ENCODE results near the gene P3R3URF.

Gene P3R3URF

DNA sequence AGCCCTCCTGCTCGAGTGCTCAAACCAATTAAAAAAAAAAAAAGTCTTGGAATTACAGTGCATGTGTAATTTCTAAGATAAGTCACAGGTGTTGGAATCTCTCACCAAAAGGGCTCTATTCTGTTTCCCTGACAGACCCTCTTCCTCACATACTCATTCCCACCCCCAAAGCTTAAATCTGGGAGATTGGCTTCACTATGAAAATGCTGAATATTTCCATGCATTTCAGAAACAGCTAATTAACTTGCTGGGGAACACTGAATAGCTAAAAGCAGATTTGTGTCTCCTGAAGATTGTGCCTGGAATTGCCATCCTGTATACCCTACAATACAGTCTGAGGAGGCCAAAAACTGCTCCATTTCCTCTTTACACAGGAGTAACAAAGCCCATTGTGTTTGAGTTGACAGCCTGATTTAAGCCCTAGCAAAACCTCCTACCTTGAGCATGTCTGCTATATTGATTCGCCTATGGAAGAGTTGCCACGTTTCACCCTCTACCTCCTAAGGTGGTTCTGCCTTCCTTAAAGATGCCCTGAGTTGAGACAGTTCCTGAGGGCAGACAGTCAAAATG lies 42.4 kb downstream of the P3R3URF start:
- DNase-seq: no peak
- Histone ChIP-seq H2AK5ac (ENCODE audit: low read length) (no peak overlapping the region), H3K9me3 (ENCODE audit: insufficient read depth, low read depth, low read length) (no peaks in the 10 kb centered on the region), H4K12ac (ENCODE audit: low read depth, low read length) (no peak overlapping the region), H3K23ac (ENCODE audit: low read length) (no peak overlapping the region), H3K27me3 (ENCODE audit: insufficient read depth, low read length) (no peaks in the 10 kb centered on the region), H2AFZ (ENCODE audit: insufficient read depth, low read length, poor library complexity) (no peak overlapping the region), H3K4me3 (ENCODE audit: low read depth, low read length) (no peak overlapping the region), H3K14ac (ENCODE audit: low read length) (no peak overlapping the region), H3K27ac (ENCODE audit: low read depth, low read length) (peak overlapping the region; percentile 83), H3K4me1 (ENCODE audit: control insufficient read depth in 1 of 2, insufficient read depth in 2 of 2, low read length in 2 of 2) (peaks cover 0 to 4% of the 10 kb centered on the region in 2 experiments), H4K8ac (ENCODE audit: low read depth, low read length) (no peak overlapping the region), H3K9ac (ENCODE audit: low read length) (no peak overlapping the region), H2BK120ac (ENCODE audit: insufficient read depth, low read length, poor library complexity) (no peak overlapping the region), H2BK12ac (ENCODE audit: low read length) (no peak overlapping the region), H3K79me1 (ENCODE audit: low read length) (peaks cover 11% of the 10 kb centered on the region), H2BK5ac (ENCODE audit: low read depth, low read length, poor library complexity) (no peak overlapping the region), H3K36me3 (ENCODE audit: control insufficient read depth in 1 of 2, insufficient read depth in 2 of 2, low read length in 2 of 2) (no peaks in the 10 kb centered on the region), H3K18ac (ENCODE audit: low read length) (no peak overlapping the region), H3K4me2 (ENCODE audit: low read length) (peak overlapping the region; percentile 77), H3K79me2 (ENCODE audit: control insufficient read depth, insufficient read depth, low read length, poor library complexity) (peaks cover 3% of the 10 kb centered on the region), H4K91ac (ENCODE audit: low read depth, low read length) (peak overlapping the region; percentile 69), H3K4ac (ENCODE audit: low read depth, low read length) (no peak overlapping the region)
- WGBS (ENCODE audit: extremely low coverage, insufficient coverage, insufficient read length): no CpG with 5 or more reads among the region's 3 CpGs

DNA sequence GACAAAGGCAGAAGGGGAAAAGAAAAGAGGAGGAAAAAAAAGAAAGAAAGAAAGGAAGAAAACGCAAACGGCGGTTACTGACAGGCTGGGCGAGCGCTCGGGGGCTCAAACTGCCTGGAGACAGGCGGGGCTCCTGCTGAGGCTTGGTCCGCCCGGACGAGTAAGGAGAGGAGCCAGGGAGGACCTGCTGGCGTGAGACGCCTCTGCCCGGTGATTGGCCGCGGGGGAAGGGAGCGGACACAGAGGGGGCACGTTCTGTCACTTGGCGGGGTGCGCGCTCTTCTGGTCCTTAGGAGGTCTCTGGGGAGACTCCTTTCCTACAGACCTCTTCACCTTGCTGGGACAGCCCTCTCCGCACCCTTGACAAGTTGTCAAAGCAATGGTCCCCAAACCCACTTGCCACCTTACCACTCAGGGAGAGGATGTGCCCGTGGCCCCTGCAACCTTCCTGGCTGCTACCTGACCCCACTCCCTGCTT lies 43.1 kb downstream of the P3R3URF start:
- peak overlapping the region; percentile 81 for H4K8ac ChIP-seq (ENCODE audit: low read depth, low read length)
- H3K9me3 ChIP-seq (ENCODE audit: insufficient read depth, low read depth, low read length): no peaks in the 10 kb centered on the region
- no peak overlapping the region for H3K23ac ChIP-seq (ENCODE audit: low read length)
- H2BK120ac ChIP-seq (ENCODE audit: insufficient read depth, low read length, poor library complexity): peak overlapping the region; percentile 49
- H2BK12ac ChIP-seq (ENCODE audit: low read length): peak overlapping the region; percentile 0
- WGBS (ENCODE audit: extremely low coverage, insufficient coverage, insufficient read length): no CpG with 5 or more reads among the region's 22 CpGs
- peak overlapping the region; percentile 70 for H2BK5ac ChIP-seq (ENCODE audit: low read depth, low read length, poor library complexity)
- H4K12ac ChIP-seq (ENCODE audit: low read depth, low read length): peak overlapping the region; percentile 68
- H2AK5ac ChIP-seq (ENCODE audit: low read length): no peak overlapping the region
- no peak for DNase-seq
- H3K36me3 ChIP-seq (ENCODE audit: control insufficient read depth in 1 of 2, insufficient read depth in 2 of 2, low read length in 2 of 2): no peaks in the 10 kb centered on the region
- peak overlapping the region; percentile 6 for H3K4ac ChIP-seq (ENCODE audit: low read depth, low read length)
- peaks cover 3% of the 10 kb centered on the region for H3K79me2 ChIP-seq (ENCODE audit: control insufficient read depth, insufficient read depth, low read length, poor library complexity)
- H4K91ac ChIP-seq (ENCODE audit: low read depth, low read length): peak overlapping the region; percentile 69
- H3K4me3 ChIP-seq (ENCODE audit: low read depth, low read length): peak overlapping the region; percentile 74
- peak overlapping the region; percentile 77 for H3K4me2 ChIP-seq (ENCODE audit: low read length)
- peak overlapping the region; percentile 72 for H2AFZ ChIP-seq (ENCODE audit: insufficient read depth, low read length, poor library complexity)
- peak overlapping the region; percentile 18 for H3K14ac ChIP-seq (ENCODE audit: low read length)
- H3K27ac ChIP-seq (ENCODE audit: low read depth, low read length): peak overlapping the region; percentile 83
- peaks cover 0 to 4% of the 10 kb centered on the region in 2 experiments for H3K4me1 ChIP-seq (ENCODE audit: control insufficient read depth in 1 of 2, insufficient read depth in 2 of 2, low read length in 2 of 2)
- no peaks in the 10 kb centered on the region for H3K27me3 ChIP-seq (ENCODE audit: insufficient read depth, low read length)
- H3K18ac ChIP-seq (ENCODE audit: low read length): peak overlapping the region; percentile 58
- H3K9ac ChIP-seq (ENCODE audit: low read length): peak overlapping the region; percentile 20
- peaks cover 11% of the 10 kb centered on the region for H3K79me1 ChIP-seq (ENCODE audit: low read length)

DNA sequence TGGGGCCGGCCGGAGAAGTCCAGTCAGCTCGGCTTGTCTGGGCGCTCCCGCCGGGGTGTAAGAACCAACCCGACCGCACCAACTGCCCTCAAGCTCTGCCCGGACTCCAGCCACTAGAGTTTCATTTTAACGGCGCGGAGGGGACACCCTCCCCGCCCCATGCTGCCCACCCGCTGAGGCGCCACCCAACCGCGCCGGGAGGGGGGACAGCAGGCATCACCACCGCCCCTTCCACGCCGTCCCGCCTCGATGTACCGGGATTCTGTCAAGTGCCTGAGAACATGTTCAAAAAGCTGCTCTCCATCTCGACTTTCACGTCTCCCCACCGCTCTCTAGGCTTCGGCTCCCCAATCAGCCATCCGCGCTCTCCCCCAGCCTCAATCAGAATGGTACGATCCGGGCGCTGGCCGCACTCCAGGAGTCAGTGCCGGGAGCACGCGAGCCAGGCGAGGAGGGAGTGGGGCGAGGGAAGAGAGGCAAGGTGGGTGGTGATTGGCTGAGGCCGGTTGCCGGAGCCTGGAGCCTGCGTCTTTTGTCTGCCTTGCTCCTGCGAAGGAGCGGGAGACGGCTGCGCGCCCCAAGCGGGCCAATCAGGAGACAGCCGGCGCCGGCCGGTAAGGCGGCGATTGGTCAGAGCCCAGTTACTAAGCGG lies 43.6 kb downstream of the P3R3URF start, which contains the start of gene PIK3R3:
PIK3R3 (minus strand) TSS at position 101 of the 652 bp plus-strand sequence. CDS start 677 bp downstream, outside the sequence.
- no peak within 1 kb of the TSS for H2AK5ac ChIP-seq (ENCODE audit: low read length)
- H2BK5ac ChIP-seq (ENCODE audit: low read depth, low read length, poor library complexity): peak within 1 kb of the TSS; percentile 88
- peak within 1 kb of the TSS; percentile 62 for H3K14ac ChIP-seq (ENCODE audit: low read length)
- peak within 1 kb of the TSS; percentile 58 for H3K18ac ChIP-seq (ENCODE audit: low read length)
- H2AFZ ChIP-seq (ENCODE audit: insufficient read depth, low read length, poor library complexity): peak within 1 kb of the TSS; percentile 77
- WGBS (ENCODE audit: extremely low coverage, insufficient coverage, insufficient read length): no CpG with 5 or more reads among the region's 55 CpGs
- H3K4ac ChIP-seq (ENCODE audit: low read depth, low read length): peak within 1 kb of the TSS; percentile 24
- H4K12ac ChIP-seq (ENCODE audit: low read depth, low read length): peak within 1 kb of the TSS; percentile 68
- H3K36me3 ChIP-seq (ENCODE audit: control insufficient read depth in 1 of 2, insufficient read depth in 2 of 2, low read length in 2 of 2): no peaks in the 10 kb centered on the region
- H3K23ac ChIP-seq (ENCODE audit: low read length): no peak within 1 kb of the TSS
- H3K9me3 ChIP-seq (ENCODE audit: insufficient read depth, low read depth, low read length): no peaks in the 10 kb centered on the region
- peak within 1 kb of the TSS; percentile 81 for H4K8ac ChIP-seq (ENCODE audit: low read depth, low read length)
- H3K4me1 ChIP-seq (ENCODE audit: control insufficient read depth in 1 of 2, insufficient read depth in 2 of 2, low read length in 2 of 2): peaks cover 0 to 4% of the 10 kb centered on the region in 2 experiments
- H3K4me2 ChIP-seq (ENCODE audit: low read length): peak within 1 kb of the TSS; percentile 89
- peak within 1 kb of the TSS; percentile 95 for H3K27ac ChIP-seq (ENCODE audit: low read depth, low read length)
- peak within 1 kb of the TSS; percentile 42 for H2BK12ac ChIP-seq (ENCODE audit: low read length)
- H2BK120ac ChIP-seq (ENCODE audit: insufficient read depth, low read length, poor library complexity): peak within 1 kb of the TSS; percentile 82
- peak within 1 kb of the TSS; percentile 92 for H4K91ac ChIP-seq (ENCODE audit: low read depth, low read length)
- peaks cover 3% of the 10 kb centered on the region for H3K79me2 ChIP-seq (ENCODE audit: control insufficient read depth, insufficient read depth, low read length, poor library complexity)
- H3K9ac ChIP-seq (ENCODE audit: low read length): peak within 1 kb of the TSS; percentile 86
- peaks cover 11% of the 10 kb centered on the region for H3K79me1 ChIP-seq (ENCODE audit: low read length)
- DNase-seq: peak; percentile 99
- H3K27me3 ChIP-seq (ENCODE audit: insufficient read depth, low read length): no peaks in the 10 kb centered on the region
- peak within 1 kb of the TSS; percentile 74 for H3K4me3 ChIP-seq (ENCODE audit: low read depth, low read length)

DNA sequence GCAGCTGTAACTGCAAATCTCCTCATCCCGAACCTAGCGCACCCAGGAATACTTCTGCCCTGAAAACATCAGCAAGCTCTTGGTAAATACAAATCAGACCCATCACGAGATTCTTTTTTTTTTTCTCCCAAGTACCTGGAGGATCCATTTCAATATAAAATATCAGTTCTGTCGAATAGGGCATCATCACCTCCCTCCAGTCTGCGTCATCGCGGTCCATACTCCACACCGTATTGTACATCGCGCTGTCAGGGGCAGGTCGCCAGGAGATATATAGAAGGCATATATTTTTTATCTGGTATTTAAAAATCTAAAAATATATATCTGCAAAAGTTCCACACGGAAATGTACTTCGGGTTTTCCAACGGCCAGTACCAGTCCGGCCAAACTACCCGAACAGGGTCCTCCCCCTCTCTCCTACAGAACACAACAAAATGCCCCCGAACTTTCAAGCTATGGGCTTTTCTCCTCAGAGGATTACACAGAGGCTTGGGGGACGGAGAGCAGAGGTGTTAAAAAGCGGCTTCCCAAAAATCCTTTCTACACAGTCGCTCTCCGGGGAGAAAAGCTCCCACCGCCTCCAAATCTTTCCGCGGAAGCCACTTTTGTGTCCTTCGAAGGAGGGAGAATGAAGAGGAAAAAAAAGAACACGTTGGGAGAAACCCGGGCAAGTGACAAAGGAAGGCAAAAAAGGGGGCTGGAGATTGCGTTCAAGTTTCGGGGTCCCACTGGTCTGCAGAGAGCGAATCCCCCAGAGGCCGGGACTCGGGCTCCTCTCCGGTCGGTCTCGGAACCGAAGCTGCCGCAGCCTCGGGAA lies 44.4 kb downstream of the P3R3URF start:
- H3K23ac ChIP-seq (ENCODE audit: low read length): no peak overlapping the region
- no peaks in the 10 kb centered on the region for H3K9me3 ChIP-seq (ENCODE audit: insufficient read depth, low read depth, low read length)
- peak overlapping the region; percentile 79 for H3K27ac ChIP-seq (ENCODE audit: low read depth, low read length)
- H4K8ac ChIP-seq (ENCODE audit: low read depth, low read length): peak overlapping the region; percentile 51
- H3K36me3 ChIP-seq (ENCODE audit: control insufficient read depth in 1 of 2, insufficient read depth in 2 of 2, low read length in 2 of 2): no peaks in the 10 kb centered on the region
- no peak overlapping the region for H3K4ac ChIP-seq (ENCODE audit: low read depth, low read length)
- peak overlapping the region; percentile 71 for H3K4me3 ChIP-seq (ENCODE audit: low read depth, low read length)
- H4K91ac ChIP-seq (ENCODE audit: low read depth, low read length): peak overlapping the region; percentile 81
- peak overlapping the region; percentile 65 for H2BK120ac ChIP-seq (ENCODE audit: insufficient read depth, low read length, poor library complexity)
- H3K4me1 ChIP-seq (ENCODE audit: control insufficient read depth in 1 of 2, insufficient read depth in 2 of 2, low read length in 2 of 2): peaks cover 0 to 4% of the 10 kb centered on the region in 2 experiments
- DNase-seq: peak in 1 of 2 donors; percentile 34
- H3K14ac ChIP-seq (ENCODE audit: low read length): peak overlapping the region; percentile 62
- H2AFZ ChIP-seq (ENCODE audit: insufficient read depth, low read length, poor library complexity): peak overlapping the region; percentile 77
- H2BK12ac ChIP-seq (ENCODE audit: low read length): peak overlapping the region; percentile 42
- no peaks in the 10 kb centered on the region for H3K27me3 ChIP-seq (ENCODE audit: insufficient read depth, low read length)
- H2AK5ac ChIP-seq (ENCODE audit: low read length): no peak overlapping the region
- WGBS (ENCODE audit: extremely low coverage, insufficient coverage, insufficient read length): no CpG with 5 or more reads among the region's 38 CpGs
- H3K9ac ChIP-seq (ENCODE audit: low read length): peak overlapping the region; percentile 86
- peak overlapping the region; percentile 56 for H4K12ac ChIP-seq (ENCODE audit: low read depth, low read length)
- peak overlapping the region; percentile 38 for H3K18ac ChIP-seq (ENCODE audit: low read length)
- peak overlapping the region; percentile 88 for H2BK5ac ChIP-seq (ENCODE audit: low read depth, low read length, poor library complexity)
- H3K4me2 ChIP-seq (ENCODE audit: low read length): peak overlapping the region; percentile 89
- peaks cover 11% of the 10 kb centered on the region for H3K79me1 ChIP-seq (ENCODE audit: low read length)
- H3K79me2 ChIP-seq (ENCODE audit: control insufficient read depth, insufficient read depth, low read length, poor library complexity): peaks cover 3% of the 10 kb centered on the region
